GM12875 (cell line): Measurements from ENCODE around the gene RPS27L.

Experiments
- H3K4me3 ChIP-seq: one replicate; pipeline ENCODE4 v1.5.1; 2011; ENCODE audit warnings: low read depth, low read length, control low read depth
- TF ChIP-seq, protein P1 (sequence below): IDR thresholded peaks from 2 replicates; pipeline ENCODE4 v1.5.1; 2011; ENCODE audit warnings: low read depth, mild to moderate bottlenecking, control low read depth, inconsistent platforms, low read length, moderate library complexity, borderline replicate concordance; ENCODE audit not compliant: insufficient read depth

Gene RPS27L

GRCh38 chr15:63157118-63157843 lies at the start of gene RPS27L:
Gene RPS27L, minus strand, starts transcription at chr15:63157477. Its CDS starts 72 bp downstream, at chr15:63157405.
- TF ChIP-seq, protein P1, sequence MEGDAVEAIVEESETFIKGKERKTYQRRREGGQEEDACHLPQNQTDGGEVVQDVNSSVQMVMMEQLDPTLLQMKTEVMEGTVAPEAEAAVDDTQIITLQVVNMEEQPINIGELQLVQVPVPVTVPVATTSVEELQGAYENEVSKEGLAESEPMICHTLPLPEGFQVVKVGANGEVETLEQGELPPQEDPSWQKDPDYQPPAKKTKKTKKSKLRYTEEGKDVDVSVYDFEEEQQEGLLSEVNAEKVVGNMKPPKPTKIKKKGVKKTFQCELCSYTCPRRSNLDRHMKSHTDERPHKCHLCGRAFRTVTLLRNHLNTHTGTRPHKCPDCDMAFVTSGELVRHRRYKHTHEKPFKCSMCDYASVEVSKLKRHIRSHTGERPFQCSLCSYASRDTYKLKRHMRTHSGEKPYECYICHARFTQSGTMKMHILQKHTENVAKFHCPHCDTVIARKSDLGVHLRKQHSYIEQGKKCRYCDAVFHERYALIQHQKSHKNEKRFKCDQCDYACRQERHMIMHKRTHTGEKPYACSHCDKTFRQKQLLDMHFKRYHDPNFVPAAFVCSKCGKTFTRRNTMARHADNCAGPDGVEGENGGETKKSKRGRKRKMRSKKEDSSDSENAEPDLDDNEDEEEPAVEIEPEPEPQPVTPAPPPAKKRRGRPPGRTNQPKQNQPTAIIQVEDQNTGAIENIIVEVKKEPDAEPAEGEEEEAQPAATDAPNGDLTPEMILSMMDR: no peak
- peak within 1 kb of the TSS; percentile 92 for H3K4me3 ChIP-seq

- no peak overlapping the region for H3K4me3 ChIP-seq
- TF ChIP-seq, protein P1: no peak
Observed at GRCh38 chr15:63206079-63206478, 48.8 kb upstream of the RPS27L start.

DNA sequence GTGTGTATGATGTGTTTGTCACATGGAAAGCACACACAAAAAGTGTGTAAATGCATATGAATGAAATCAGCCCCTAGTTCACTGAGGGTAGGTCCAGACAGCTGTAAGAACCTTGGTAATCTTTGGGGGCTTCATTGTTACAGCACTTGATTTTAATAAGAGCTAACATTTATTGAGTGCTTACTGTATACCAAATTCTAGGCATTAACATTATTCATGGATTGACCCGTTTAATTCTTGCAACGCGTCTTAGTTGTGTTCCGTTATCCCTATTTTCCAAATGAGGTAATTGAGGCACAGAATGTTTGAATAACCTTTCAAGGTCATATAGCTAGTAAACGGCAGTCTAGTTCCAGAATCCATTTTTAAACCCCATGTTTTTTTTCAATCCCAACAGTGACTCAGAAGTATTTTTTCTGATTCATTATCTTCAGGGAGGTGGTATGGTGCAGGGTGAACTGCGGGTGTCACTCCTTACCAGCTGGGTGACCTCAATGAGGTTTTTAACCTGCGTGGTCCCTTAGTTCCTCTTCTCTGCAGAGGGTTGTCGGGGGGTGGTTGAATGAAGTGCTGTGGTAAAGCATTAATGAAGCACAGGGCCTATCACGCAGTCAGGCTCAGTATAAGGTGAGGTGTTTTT lies 46.3 kb upstream of the RPS27L start:
- H3K4me3 ChIP-seq: no peak overlapping the region
- TF ChIP-seq, protein P1: no peak

- no peak overlapping the region for H3K4me3 ChIP-seq
- TF ChIP-seq, protein P1: no peak
Observed at GRCh38 chr15:63202861-63203260, 45.6 kb upstream of the RPS27L start.

GRCh38 chr15:63200464-63201249 lies 43.4 kb upstream of the RPS27L start:
- TF ChIP-seq, protein P1: no peak
- H3K4me3 ChIP-seq: no peak overlapping the region

GRCh38 chr15:63198371-63199250 lies 41.3 kb upstream of the RPS27L start:
- H3K4me3 ChIP-seq: no peak overlapping the region
- TF ChIP-seq, protein P1: no peak
